ENCODE results near the gene BEST4.

Gene BEST4

GRCh38 chr1:44757420-44757819 lies 30.6 kb downstream of the BEST4 start:
- H3K27me3 ChIP-seq (ENCODE audit: control insufficient read depth, low read length): no peaks in the 10 kb centered on the region
- H3K4me3 ChIP-seq (ENCODE audit: low read length): peak overlapping the region; percentile 44
- peaks cover 97% of the 10 kb centered on the region for H3K36me3 ChIP-seq (ENCODE audit: control insufficient read depth, low read length)
- H3K4me1 ChIP-seq (ENCODE audit: control insufficient read depth, low read length): peaks cover 51% of the 10 kb centered on the region
- peak overlapping the region; percentile 55 for H3K4me2 ChIP-seq (ENCODE audit: low read length)
- H3K9me3 ChIP-seq (ENCODE audit: control insufficient read depth, insufficient read depth, low read length): no peaks in the 10 kb centered on the region
- TF ChIP-seq CTCF (IDR thresholded peaks at IDR 0.05; ENCODE audit: low read depth, low read length, poor library complexity, severe bottlenecking) (no peak), EZH2phosphoT487 (IDR thresholded peaks at IDR 0.05; ENCODE audit: borderline replicate concordance, low read length) (no peak)
- H3K27ac ChIP-seq (ENCODE audit: low read depth, low read length): peak overlapping the region; percentile 59
- no peaks in the 10 kb centered on the region for H4K20me1 ChIP-seq (ENCODE audit: control insufficient read depth, insufficient read depth, low read depth, low read length)
- no peaks in the 10 kb centered on the region; the same call in 1 of the 2 replicates for H3F3A ChIP-seq (ENCODE audit: control insufficient read depth, insufficient read depth)
- no peaks in the 10 kb centered on the region for H3K9me2 ChIP-seq (replicated peaks; ENCODE audit: control insufficient read depth, low read length)
- peaks cover 10% of the 10 kb centered on the region for H3K79me2 ChIP-seq (ENCODE audit: control insufficient read depth, low read length)

GRCh38 chr1:44747878-44748277 lies 40.1 kb downstream of the BEST4 start:
- H3K9me2 ChIP-seq (replicated peaks; ENCODE audit: control insufficient read depth, low read length): no peaks in the 10 kb centered on the region
- no peak overlapping the region for H3K4me3 ChIP-seq (ENCODE audit: low read length)
- H3K27me3 ChIP-seq (ENCODE audit: control insufficient read depth, low read length): no peaks in the 10 kb centered on the region
- no peak for TF ChIP-seq EZH2phosphoT487 (IDR thresholded peaks at IDR 0.05; ENCODE audit: borderline replicate concordance, low read length)
- peak; percentile 48 for TF ChIP-seq CTCF (IDR thresholded peaks at IDR 0.05; ENCODE audit: low read depth, low read length, poor library complexity, severe bottlenecking)
- no peak overlapping the region for H3K27ac ChIP-seq (ENCODE audit: low read depth, low read length)
- no peaks in the 10 kb centered on the region for H3K9me3 ChIP-seq (ENCODE audit: control insufficient read depth, insufficient read depth, low read length)
- H3K4me2 ChIP-seq (ENCODE audit: low read length): no peak overlapping the region
- peaks cover 57% of the 10 kb centered on the region for H3K79me2 ChIP-seq (ENCODE audit: control insufficient read depth, low read length)
- peaks cover 81% of the 10 kb centered on the region for H3K36me3 ChIP-seq (ENCODE audit: control insufficient read depth, low read length)
- H3F3A ChIP-seq (ENCODE audit: control insufficient read depth, insufficient read depth): peaks cover 10% of the 10 kb centered on the region
- H3K4me1 ChIP-seq (ENCODE audit: control insufficient read depth, low read length): peaks cover 11% of the 10 kb centered on the region
- 0 out of 2 replicates have a peak, but pooled peaks cover 6% of the 10 kb centered on the region for H4K20me1 ChIP-seq (ENCODE audit: control insufficient read depth, insufficient read depth, low read depth, low read length)

- Histone ChIP-seq H3K4me2 (ENCODE audit: low read length) (peak overlapping the region; percentile 44; the same call in 1 of the 2 replicates), H3K4me1 (ENCODE audit: control insufficient read depth, low read length) (peaks cover 28% of the 10 kb centered on the region), H3F3A (ENCODE audit: control insufficient read depth, insufficient read depth) (peaks cover 10% of the 10 kb centered on the region; the same call in 1 of the 2 replicates), H4K20me1 (ENCODE audit: control insufficient read depth, insufficient read depth, low read depth, low read length) (0 out of 2 replicates have a peak, but pooled peaks cover 6% of the 10 kb centered on the region), H3K27me3 (ENCODE audit: control insufficient read depth, low read length) (no peaks in the 10 kb centered on the region), H3K9me2 (replicated peaks; ENCODE audit: control insufficient read depth, low read length) (no peaks in the 10 kb centered on the region), H3K36me3 (ENCODE audit: control insufficient read depth, low read length) (peaks cover 75% of the 10 kb centered on the region), H3K79me2 (ENCODE audit: control insufficient read depth, low read length) (peaks cover 86% of the 10 kb centered on the region), H3K9me3 (ENCODE audit: control insufficient read depth, insufficient read depth, low read length) (no peaks in the 10 kb centered on the region), H3K4me3 (ENCODE audit: low read length) (no peak overlapping the region), H3K27ac (ENCODE audit: low read depth, low read length) (no peak overlapping the region)
- TF ChIP-seq EZH2phosphoT487 (IDR thresholded peaks at IDR 0.05; ENCODE audit: borderline replicate concordance, low read length) (no peak), CTCF (IDR thresholded peaks at IDR 0.05; ENCODE audit: low read depth, low read length, poor library complexity, severe bottlenecking) (no peak)
These were observed 44.8 kb downstream of the BEST4 start for GRCh38 chr1:44743211-44743610.

All from DOHH2 (cell line).